GM23338 (cell line): Measurements from ENCODE around the gene EFNB2. TPM values are rescaled to one million over a fixed set of nuclear protein-coding genes. Genes with fewer than 3 reads are reported as not detected.

ENCODE experiments used
- ATAC-seq: fragments of 200-7000 bp; cut with Tn5 transposase; 3 replicates; pipeline ENCODE4 v1.9.1; 2020
- DNase-seq: peaks from one replicate; pipeline ENCODE4 v3.0.0-alpha.2; 2015; ENCODE audit warnings: low spot score
- H2AFZ ChIP-seq: fragments of 200-600 bp; sonication (generic); 2 replicates; pipeline ENCODE4 v1.8.0; 2016; ENCODE audit warnings: antibody characterized with exemption, mild to moderate bottlenecking, moderate library complexity
- H3F3A ChIP-seq: fragments of 200-600 bp; sonication (generic); replicated peaks from 2 replicates; pipeline ENCODE4 v1.8.0; 2017; ENCODE audit warnings: antibody characterized with exemption, mixed run types, low read depth
- H3K27ac ChIP-seq: fragments of 200-600 bp; sonication (generic); 2 replicates; pipeline ENCODE4 v1.6.1; 2016; ENCODE audit warnings: low read depth
- H3K27me3 ChIP-seq: fragments of 200-600 bp; sonication (generic); 2 replicates; pipeline ENCODE4 v1.8.0; 2016; ENCODE audit warnings: mild to moderate bottlenecking, mixed run types, moderate library complexity; ENCODE audit not compliant: insufficient read depth
- H3K36me3 ChIP-seq: fragments of 200-600 bp; sonication (generic); 2 replicates; pipeline ENCODE4 v1.8.0; 2016; ENCODE audit warnings: mild to moderate bottlenecking; ENCODE audit not compliant: insufficient read depth
- H3K4me1 ChIP-seq: fragments of 200-600 bp; sonication (generic); 2 replicates; pipeline ENCODE4 v1.8.0; 2016; ENCODE audit warnings: mild to moderate bottlenecking, moderate library complexity; ENCODE audit not compliant: insufficient read depth
- H3K4me2 ChIP-seq: fragments of 200-600 bp; sonication (generic); 2 replicates; pipeline ENCODE4 v1.7.1; 2017; ENCODE audit warnings: mixed run types
- H3K4me3 ChIP-seq: fragments of 200-600 bp; sonication (generic); 2 replicates; pipeline ENCODE4 v1.6.1; 2016; ENCODE audit warnings: mixed run types
- H3K79me2 ChIP-seq: fragments of 200-600 bp; sonication (generic); replicated peaks from 2 replicates; pipeline ENCODE4 v1.8.0; 2017; ENCODE audit warnings: mild to moderate bottlenecking; ENCODE audit not compliant: insufficient read depth
- H3K9me2 ChIP-seq: fragments of 200-600 bp; sonication (generic); 2 replicates; pipeline ENCODE4 v1.8.0; 2017; ENCODE audit not compliant: insufficient read depth
- H4K20me1 ChIP-seq: fragments of 200-600 bp; sonication (generic); replicated peaks from 2 replicates; pipeline ENCODE4 v1.8.0; 2017; ENCODE audit warnings: mild to moderate bottlenecking; ENCODE audit not compliant: insufficient read depth
- H3K27ac Mint-ChIP-seq: 2 replicates; pipeline ENCODE4 v1.8.0; 2020; ENCODE audit warnings: inconsistent platforms, mild to moderate bottlenecking, moderate library complexity, mixed read lengths
- H3K27me3 Mint-ChIP-seq: 3 replicates; pipeline ENCODE4 v1.8.0; 2022; ENCODE audit warnings: low read depth, mild to moderate bottlenecking, moderate library complexity, mixed read lengths, inconsistent platforms; ENCODE audit not compliant: insufficient read depth, poor library complexity
- H3K36me3 Mint-ChIP-seq: 3 replicates; pipeline ENCODE4 v1.8.0; 2021; ENCODE audit warnings: low read depth, mild to moderate bottlenecking, inconsistent platforms, moderate library complexity, mixed read lengths
- H3K4me1 Mint-ChIP-seq: 3 replicates; pipeline ENCODE4 v1.8.0; 2020; ENCODE audit warnings: mild to moderate bottlenecking, inconsistent platforms, mixed read lengths
- H3K4me3 Mint-ChIP-seq: 3 replicates; pipeline ENCODE4 v1.8.0; 2021; ENCODE audit warnings: moderate library complexity, mild to moderate bottlenecking, inconsistent platforms, mixed read lengths
- H3K9me3 Mint-ChIP-seq: 3 replicates; pipeline ENCODE4 v1.8.0; 2020; ENCODE audit warnings: moderate library complexity, mild to moderate bottlenecking, inconsistent platforms, mixed read lengths
- CREB1 ChIP-seq: fragments of 250-450 bp; sonication (Bioruptor Pico); IDR thresholded peaks from 2 replicates; pipeline ENCODE4 v1.5.0; 2020; ENCODE audit warnings: low read depth, mild to moderate bottlenecking, moderate library complexity
- EZH2 ChIP-seq: fragments of 200-600 bp; sonication (generic); IDR thresholded peaks from one replicate; pipeline ENCODE4 v1.8.0; 2017; ENCODE audit warnings: antibody characterized with exemption, mild to moderate bottlenecking, low read depth; ENCODE audit not compliant: unreplicated experiment
- POLR2AphosphoS5 ChIP-seq: IDR thresholded peaks from 2 replicates; pipeline ENCODE4 v1.6.1; 2016; ENCODE audit warnings: antibody characterized with exemption, low read depth
- STAT1 ChIP-seq: IDR thresholded peaks from one replicate; pipeline ENCODE4 v1.6.1; 2016; ENCODE audit warnings: antibody characterized with exemption; ENCODE audit not compliant: unreplicated experiment
- ZNF331 ChIP-seq: fragments of 250-450 bp; sonication (Bioruptor Pico); IDR thresholded peaks from 2 replicates; pipeline ENCODE4 v1.5.0; 2020; ENCODE audit warnings: low read depth, mild to moderate bottlenecking, moderate library complexity
- polyA plus RNA-seq: library from polyadenylated mRNA; unstranded; fragments of >200 nt; fragmentation: Nextera tagmentation; extraction: Ambion mirVana; gene quantifications from 2 replicates; pipeline ENCODE4 v1.2.1, GENCODE V29; 2016
- total RNA-seq: library from RNA; depleted of rRNA; stranded (reverse); fragments of >200 nt; shearing (Covaris generic); gene quantifications from 2 replicates; pipeline ENCODE4 v1.2.3, GENCODE V29; 2014
- TF ChIP-seq, protein P1 (sequence below): IDR thresholded peaks from one replicate; pipeline ENCODE4 v1.6.1; 2018; ENCODE audit warnings: antibody characterized with exemption; ENCODE audit not compliant: unreplicated experiment
- TF ChIP-seq, protein P2 (sequence below): IDR thresholded peaks from 2 replicates; pipeline ENCODE4 v1.6.1; 2016; ENCODE audit warnings: antibody characterized with exemption
- TF ChIP-seq, protein P3 (sequence below), 2 experiments: fragments of 200-600 bp in 1 of 2; sonication (generic) in 1 of 2; conservative IDR thresholded peaks; 2 replicates each; pipeline versions ENCODE4 v1.5.1 to v1.6.1; 2016 to 2017; ENCODE audit warnings: antibody characterized with exemption in 2 of 2, low read depth in 2 of 2, mild to moderate bottlenecking in 2 of 2, moderate library complexity in 1 of 2

EFNB2 gene
- total and polyA plus RNA-seq, 2 experiments from 2014 or later: 5.7 to 10.9 TPM

DNA sequence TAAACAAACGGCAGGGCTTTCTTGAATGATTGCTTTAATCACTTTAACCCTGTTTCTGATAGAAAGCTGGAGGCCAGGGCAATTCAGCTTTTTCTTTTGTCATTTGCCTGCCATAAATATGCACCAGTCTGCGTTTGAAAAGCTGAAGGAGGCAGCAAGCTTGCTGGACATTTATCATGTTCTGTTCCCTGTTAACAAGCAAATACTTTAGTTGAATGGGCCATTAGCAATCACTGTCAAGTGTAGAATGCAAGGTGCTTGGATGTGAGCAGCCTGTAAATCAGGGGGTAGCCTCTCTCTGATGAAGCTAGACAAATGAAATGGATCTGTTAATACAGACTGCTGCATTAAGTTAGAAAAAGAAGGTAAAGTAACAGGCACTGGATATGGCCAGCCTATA, 7.6 kb downstream of the EFNB2 start:
- ATAC-seq (no peak), DNase-seq (no peak)
- Histone ChIP-seq H3K79me2 (peaks cover 91% of the 10 kb centered on the region), H3K27me3 (peaks cover 19% of the 10 kb centered on the region; the same call in 1 of the 2 replicates), H4K20me1 (peaks cover 3% of the 10 kb centered on the region), H3K36me3 (no peaks in the 10 kb centered on the region), H2AFZ (no peak overlapping the region), H3K9me2 (no peaks in the 10 kb centered on the region), H3K4me3 (no peak overlapping the region; the same call in 1 of the 2 replicates), H3F3A (no peaks in the 10 kb centered on the region), H3K4me2 (peak overlapping the region; percentile 78), H3K27ac (no peak overlapping the region), H3K4me1 (peaks cover 83% of the 10 kb centered on the region)
- no peaks in the 10 kb centered on the region for H3K9me3 Mint-ChIP-seq
- TF ChIP-seq EZH2: no peak
- TF ChIP-seq, protein P1, sequence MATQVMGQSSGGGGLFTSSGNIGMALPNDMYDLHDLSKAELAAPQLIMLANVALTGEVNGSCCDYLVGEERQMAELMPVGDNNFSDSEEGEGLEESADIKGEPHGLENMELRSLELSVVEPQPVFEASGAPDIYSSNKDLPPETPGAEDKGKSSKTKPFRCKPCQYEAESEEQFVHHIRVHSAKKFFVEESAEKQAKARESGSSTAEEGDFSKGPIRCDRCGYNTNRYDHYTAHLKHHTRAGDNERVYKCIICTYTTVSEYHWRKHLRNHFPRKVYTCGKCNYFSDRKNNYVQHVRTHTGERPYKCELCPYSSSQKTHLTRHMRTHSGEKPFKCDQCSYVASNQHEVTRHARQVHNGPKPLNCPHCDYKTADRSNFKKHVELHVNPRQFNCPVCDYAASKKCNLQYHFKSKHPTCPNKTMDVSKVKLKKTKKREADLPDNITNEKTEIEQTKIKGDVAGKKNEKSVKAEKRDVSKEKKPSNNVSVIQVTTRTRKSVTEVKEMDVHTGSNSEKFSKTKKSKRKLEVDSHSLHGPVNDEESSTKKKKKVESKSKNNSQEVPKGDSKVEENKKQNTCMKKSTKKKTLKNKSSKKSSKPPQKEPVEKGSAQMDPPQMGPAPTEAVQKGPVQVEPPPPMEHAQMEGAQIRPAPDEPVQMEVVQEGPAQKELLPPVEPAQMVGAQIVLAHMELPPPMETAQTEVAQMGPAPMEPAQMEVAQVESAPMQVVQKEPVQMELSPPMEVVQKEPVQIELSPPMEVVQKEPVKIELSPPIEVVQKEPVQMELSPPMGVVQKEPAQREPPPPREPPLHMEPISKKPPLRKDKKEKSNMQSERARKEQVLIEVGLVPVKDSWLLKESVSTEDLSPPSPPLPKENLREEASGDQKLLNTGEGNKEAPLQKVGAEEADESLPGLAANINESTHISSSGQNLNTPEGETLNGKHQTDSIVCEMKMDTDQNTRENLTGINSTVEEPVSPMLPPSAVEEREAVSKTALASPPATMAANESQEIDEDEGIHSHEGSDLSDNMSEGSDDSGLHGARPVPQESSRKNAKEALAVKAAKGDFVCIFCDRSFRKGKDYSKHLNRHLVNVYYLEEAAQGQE: no peak
- TF ChIP-seq STAT1: no peak
- TF ChIP-seq POLR2AphosphoS5: no peak
- no peak for TF ChIP-seq CREB1 (CRISPR knock-in tag)
- TF ChIP-seq, protein P2, sequence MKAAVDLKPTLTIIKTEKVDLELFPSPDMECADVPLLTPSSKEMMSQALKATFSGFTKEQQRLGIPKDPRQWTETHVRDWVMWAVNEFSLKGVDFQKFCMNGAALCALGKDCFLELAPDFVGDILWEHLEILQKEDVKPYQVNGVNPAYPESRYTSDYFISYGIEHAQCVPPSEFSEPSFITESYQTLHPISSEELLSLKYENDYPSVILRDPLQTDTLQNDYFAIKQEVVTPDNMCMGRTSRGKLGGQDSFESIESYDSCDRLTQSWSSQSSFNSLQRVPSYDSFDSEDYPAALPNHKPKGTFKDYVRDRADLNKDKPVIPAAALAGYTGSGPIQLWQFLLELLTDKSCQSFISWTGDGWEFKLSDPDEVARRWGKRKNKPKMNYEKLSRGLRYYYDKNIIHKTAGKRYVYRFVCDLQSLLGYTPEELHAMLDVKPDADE: no peak
- H3K27ac Mint-ChIP-seq: no peak overlapping the region
- H3K4me1 Mint-ChIP-seq: peaks cover 91% of the 10 kb centered on the region
- H3K27me3 Mint-ChIP-seq: peaks cover 3% of the 10 kb centered on the region
- H3K36me3 Mint-ChIP-seq: no peaks in the 10 kb centered on the region
- no peak overlapping the region for H3K4me3 Mint-ChIP-seq

DNA sequence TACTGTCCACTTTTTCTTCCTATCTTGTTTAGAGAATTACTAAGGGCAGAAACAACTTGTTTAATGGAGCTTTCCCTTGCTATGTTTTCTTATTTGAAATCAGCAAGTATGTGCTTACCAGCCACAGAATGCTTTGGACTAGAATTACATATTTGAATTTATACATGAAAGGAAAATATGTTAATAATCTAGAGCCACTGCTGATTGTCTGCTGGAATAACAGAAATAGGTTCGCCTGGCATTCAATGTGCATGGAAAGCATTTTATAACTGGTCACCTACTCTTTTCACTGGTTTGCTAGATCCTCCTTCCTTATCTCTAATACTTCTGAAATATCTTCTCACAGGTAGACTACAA, 8.0 kb downstream of the EFNB2 start:
- no peak overlapping the region for H3K27ac ChIP-seq
- no peak overlapping the region for H2AFZ ChIP-seq
- no peaks in the 10 kb centered on the region for H3K9me3 Mint-ChIP-seq
- no peaks in the 10 kb centered on the region for H3K36me3 Mint-ChIP-seq
- no peak overlapping the region; the same call in 1 of the 2 replicates for H3K4me3 ChIP-seq
- H3K4me1 ChIP-seq: peaks cover 84% of the 10 kb centered on the region
- H3K27ac Mint-ChIP-seq: no peak overlapping the region
- DNase-seq: no peak
- no peaks in the 10 kb centered on the region for H3F3A ChIP-seq
- H3K79me2 ChIP-seq: peaks cover 91% of the 10 kb centered on the region
- H3K9me2 ChIP-seq: no peaks in the 10 kb centered on the region
- H3K4me3 Mint-ChIP-seq: no peak overlapping the region
- peaks cover 15% of the 10 kb centered on the region; the same call in 1 of the 2 replicates for H3K27me3 ChIP-seq
- H3K4me1 Mint-ChIP-seq: peaks cover 91% of the 10 kb centered on the region
- peaks cover under 1% of the 10 kb centered on the region for H3K27me3 Mint-ChIP-seq
- ATAC-seq: no peak
- peaks cover 3% of the 10 kb centered on the region for H4K20me1 ChIP-seq
- peak overlapping the region; percentile 78 for H3K4me2 ChIP-seq
- H3K36me3 ChIP-seq: no peaks in the 10 kb centered on the region
- TF ChIP-seq, protein P1: no peak
- TF ChIP-seq, protein P2: no peak
- TF ChIP-seq STAT1 (no peak), CREB1 (CRISPR knock-in tag) (no peak), ZNF331 (CRISPR knock-in tag) (no peak)
- TF ChIP-seq, protein P3, sequence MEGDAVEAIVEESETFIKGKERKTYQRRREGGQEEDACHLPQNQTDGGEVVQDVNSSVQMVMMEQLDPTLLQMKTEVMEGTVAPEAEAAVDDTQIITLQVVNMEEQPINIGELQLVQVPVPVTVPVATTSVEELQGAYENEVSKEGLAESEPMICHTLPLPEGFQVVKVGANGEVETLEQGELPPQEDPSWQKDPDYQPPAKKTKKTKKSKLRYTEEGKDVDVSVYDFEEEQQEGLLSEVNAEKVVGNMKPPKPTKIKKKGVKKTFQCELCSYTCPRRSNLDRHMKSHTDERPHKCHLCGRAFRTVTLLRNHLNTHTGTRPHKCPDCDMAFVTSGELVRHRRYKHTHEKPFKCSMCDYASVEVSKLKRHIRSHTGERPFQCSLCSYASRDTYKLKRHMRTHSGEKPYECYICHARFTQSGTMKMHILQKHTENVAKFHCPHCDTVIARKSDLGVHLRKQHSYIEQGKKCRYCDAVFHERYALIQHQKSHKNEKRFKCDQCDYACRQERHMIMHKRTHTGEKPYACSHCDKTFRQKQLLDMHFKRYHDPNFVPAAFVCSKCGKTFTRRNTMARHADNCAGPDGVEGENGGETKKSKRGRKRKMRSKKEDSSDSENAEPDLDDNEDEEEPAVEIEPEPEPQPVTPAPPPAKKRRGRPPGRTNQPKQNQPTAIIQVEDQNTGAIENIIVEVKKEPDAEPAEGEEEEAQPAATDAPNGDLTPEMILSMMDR (conservative IDR thresholded peaks at IDR 0.05; ENCODE audit: low read depth in 2 of 2): no peak
